Hepatocyte (in vitro differentiated cells): Measurements from ENCODE around the gene ANKRD12. TPM values are rescaled to one million over a fixed set of nuclear protein-coding genes. Genes with fewer than 3 reads are reported as not detected.

ENCODE experiments used
- DNase-seq: peaks from one replicate; pipeline ENCODE4 v3.0.0-alpha.2; 2016; ENCODE audit warnings: low spot score
- H2AFZ ChIP-seq: fragments of 200-600 bp; sonication (generic); 2 replicates; pipeline ENCODE4 v1.6.0; 2016; ENCODE audit warnings: antibody characterized with exemption, mild to moderate bottlenecking
- H3K27ac ChIP-seq: fragments of 200-600 bp; sonication (generic); 2 replicates; pipeline ENCODE4 v1.5.1; 2016; ENCODE audit warnings: mild to moderate bottlenecking
- H3K27me3 ChIP-seq: fragments of 200-600 bp; sonication (generic); 2 replicates; pipeline ENCODE4 v1.6.1; 2016
- H3K36me3 ChIP-seq: fragments of 200-600 bp; sonication (generic); replicated peaks from 2 replicates; pipeline ENCODE4 v1.5.1; 2016; ENCODE audit warnings: low read depth; ENCODE audit not compliant: insufficient read depth
- H3K4me1 ChIP-seq: fragments of 200-600 bp; sonication (generic); 2 replicates; pipeline ENCODE4 v1.5.1; 2016; ENCODE audit warnings: mild to moderate bottlenecking, moderate library complexity; ENCODE audit not compliant: insufficient read depth
- H3K4me2 ChIP-seq: fragments of 200-600 bp; sonication (generic); 2 replicates; pipeline ENCODE4 v1.6.0; 2016
- H3K4me3 ChIP-seq: fragments of 200-600 bp; sonication (generic); 2 replicates; pipeline ENCODE4 v1.5.1; 2016; ENCODE audit warnings: mild to moderate bottlenecking
- H3K79me2 ChIP-seq: fragments of 200-600 bp; sonication (generic); 2 replicates; pipeline ENCODE4 v1.6.0; 2017; ENCODE audit warnings: mild to moderate bottlenecking
- H3K9me2 ChIP-seq: fragments of 200-600 bp; sonication (generic); replicated peaks from 2 replicates; pipeline ENCODE4 v1.6.0; 2017; ENCODE audit warnings: mild to moderate bottlenecking; ENCODE audit not compliant: insufficient read depth
- H3K9me3 ChIP-seq: fragments of 200-600 bp; sonication (generic); 2 replicates; pipeline ENCODE4 v1.5.1; 2016; ENCODE audit warnings: low read depth, mild to moderate bottlenecking
- H4K20me1 ChIP-seq: fragments of 200-600 bp; sonication (generic); 2 replicates; pipeline ENCODE4 v1.6.0; 2016; ENCODE audit warnings: mild to moderate bottlenecking; ENCODE audit not compliant: insufficient read depth, poor library complexity, severe bottlenecking
- CTCF ChIP-seq: fragments of 200-600 bp; sonication (generic); IDR thresholded peaks from 2 replicates; pipeline ENCODE4 v1.5.1; 2016; ENCODE audit warnings: antibody characterized with exemption, mild to moderate bottlenecking; ENCODE audit not compliant: poor library complexity
- EZH2 ChIP-seq: fragments of 200-600 bp; sonication (generic); IDR thresholded peaks from 2 replicates; pipeline ENCODE4 v1.6.1; 2016; ENCODE audit warnings: antibody characterized with exemption, mild to moderate bottlenecking, borderline replicate concordance
- EZH2phosphoT487 ChIP-seq: fragments of 200-600 bp; sonication (generic); IDR thresholded peaks from one replicate; pipeline ENCODE4 v1.6.1; 2018; ENCODE audit warnings: antibody characterized with exemption, mild to moderate bottlenecking, low read depth, moderate library complexity; ENCODE audit not compliant: unreplicated experiment, severe bottlenecking
- WGBS: methylation state at CpG from one replicate; pipeline ENCODE4 v1.1.6; 2016; ENCODE audit warnings: low lambda C conversion rate; ENCODE audit errors: missing lambda C conversion rate; 5-methylcytosine and 5-hydroxymethylcytosine counted together
- polyA plus RNA-seq: library from polyadenylated mRNA; unstranded; fragments of >200 nt; fragmentation: Nextera tagmentation; extraction: Ambion mirVana; gene quantifications from 2 replicates; pipeline ENCODE4 v1.2.1, GENCODE V29; 2016
- total RNA-seq: library from RNA; depleted of rRNA; stranded (reverse); fragments of >200 nt; gene quantifications from 2 replicates; pipeline ENCODE4 v1.2.3, GENCODE V29; 2014

The ANKRD12 gene
- total and polyA plus RNA-seq, 2 experiments from 2014 or later = 29.2 to 34.3 TPM

- no peak for TF ChIP-seq CTCF
- no peak for TF ChIP-seq EZH2phosphoT487
- TF ChIP-seq EZH2 = no peak
Measured at GRCh38 chr18:9281780-9282179, 145.2 kb downstream of the ANKRD12 start.

DNA sequence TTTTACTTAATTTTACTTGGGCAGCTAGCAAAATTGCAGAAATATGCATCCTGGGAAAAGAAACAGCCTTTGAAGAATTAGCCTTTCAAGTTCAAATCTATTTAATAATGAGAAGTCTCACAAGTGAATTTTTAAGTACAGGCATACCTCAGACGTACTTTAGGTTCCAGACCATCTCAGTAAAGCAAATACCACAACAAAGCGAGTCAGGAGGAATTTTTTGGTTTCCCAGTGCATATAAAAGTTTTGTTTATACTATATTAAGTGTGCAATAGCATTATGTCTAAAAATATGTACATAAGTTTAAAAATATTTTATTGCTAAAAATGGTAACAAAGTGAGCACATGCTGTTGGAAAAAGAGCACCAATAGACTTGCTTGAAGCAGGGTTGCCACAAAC is 147.2 kb downstream of the ANKRD12 start:
- no peaks in the 10 kb centered on the region for H3K9me3 ChIP-seq
- no peaks in the 10 kb centered on the region for H3K36me3 ChIP-seq
- no peak for TF ChIP-seq EZH2
- no peak for TF ChIP-seq EZH2phosphoT487
- TF ChIP-seq CTCF = no peak
- H3K79me2 ChIP-seq = no peaks in the 10 kb centered on the region
- no peaks in the 10 kb centered on the region for H4K20me1 ChIP-seq
- WGBS = 73% methylated on average over 2 of the region's 2 CpGs
- H3K27ac ChIP-seq = no peak overlapping the region
- no peak overlapping the region for H3K4me2 ChIP-seq
- DNase-seq = no peak
- H2AFZ ChIP-seq = no peak overlapping the region
- H3K27me3 ChIP-seq = no peaks in the 10 kb centered on the region
- H3K4me3 ChIP-seq = no peak overlapping the region
- H3K9me2 ChIP-seq = no peaks in the 10 kb centered on the region
- H3K4me1 ChIP-seq = no peaks in the 10 kb centered on the region

More at GRCh38 chr18:9281780-9282179, 145.2 kb downstream of the ANKRD12 start:
- WGBS = 75% methylated on average over 1 of the region's 1 CpG
- Histone ChIP-seq H3K27ac (no peak overlapping the region), H3K9me3 (no peaks in the 10 kb centered on the region), H3K9me2 (no peaks in the 10 kb centered on the region), H3K4me3 (no peak overlapping the region), H3K79me2 (no peaks in the 10 kb centered on the region), H4K20me1 (no peaks in the 10 kb centered on the region), H2AFZ (no peak overlapping the region), H3K4me1 (no peaks in the 10 kb centered on the region), H3K4me2 (no peak overlapping the region), H3K36me3 (no peaks in the 10 kb centered on the region), H3K27me3 (no peaks in the 10 kb centered on the region)
- no peak for DNase-seq

DNA sequence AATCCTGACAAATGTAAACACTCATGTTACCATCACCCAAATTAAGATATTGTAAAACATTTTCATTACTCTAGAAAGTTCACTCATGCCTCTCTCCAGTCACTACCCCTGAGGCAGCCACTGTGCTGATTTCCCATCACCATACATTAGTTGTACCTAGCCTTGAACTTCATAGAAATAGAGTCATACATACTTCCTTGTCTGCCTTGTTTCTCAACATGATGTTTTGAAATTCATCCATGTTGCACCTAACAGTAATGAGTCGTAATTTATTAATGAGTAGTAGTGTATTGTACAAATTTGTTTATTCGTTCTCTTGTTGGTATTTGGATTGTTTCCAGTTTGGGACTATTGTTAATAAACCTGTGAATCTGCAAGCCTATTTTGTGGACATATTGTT is 149.0 kb downstream of the ANKRD12 start:
- no peaks in the 10 kb centered on the region for H3K36me3 ChIP-seq
- H3K4me1 ChIP-seq = no peaks in the 10 kb centered on the region
- TF ChIP-seq EZH2phosphoT487 (no peak), EZH2 (no peak), CTCF (no peak)
- H3K9me2 ChIP-seq = no peaks in the 10 kb centered on the region
- no peak overlapping the region for H3K4me3 ChIP-seq
- H2AFZ ChIP-seq = no peak overlapping the region
- WGBS = 98% methylated on average over 2 of the region's 2 CpGs
- DNase-seq = no peak
- H3K79me2 ChIP-seq = no peaks in the 10 kb centered on the region
- H4K20me1 ChIP-seq = no peaks in the 10 kb centered on the region
- H3K9me3 ChIP-seq = no peaks in the 10 kb centered on the region
- no peak overlapping the region for H3K27ac ChIP-seq
- H3K27me3 ChIP-seq = no peaks in the 10 kb centered on the region
- no peak overlapping the region for H3K4me2 ChIP-seq

GRCh38 chr18:9287036-9287435 is 150.5 kb downstream of the ANKRD12 start:
- no peak for TF ChIP-seq EZH2phosphoT487
- no peak for TF ChIP-seq EZH2
- no peak for TF ChIP-seq CTCF

More at GRCh38 chr18:9287036-9287435, 150.5 kb downstream of the ANKRD12 start:
- H3K36me3 ChIP-seq = no peaks in the 10 kb centered on the region
- H2AFZ ChIP-seq = no peak overlapping the region
- no peaks in the 10 kb centered on the region for H3K79me2 ChIP-seq
- H3K27me3 ChIP-seq = no peaks in the 10 kb centered on the region
- H3K9me3 ChIP-seq = no peaks in the 10 kb centered on the region
- 82% methylated on average over 7 of the region's 7 CpGs for WGBS
- no peak overlapping the region for H3K27ac ChIP-seq
- no peak overlapping the region for H3K4me3 ChIP-seq
- no peak for DNase-seq
- no peak overlapping the region for H3K4me2 ChIP-seq
- no peaks in the 10 kb centered on the region for H4K20me1 ChIP-seq
- H3K9me2 ChIP-seq = no peaks in the 10 kb centered on the region
- H3K4me1 ChIP-seq = no peaks in the 10 kb centered on the region
